K562 (cell line): Measurements from ENCODE around the gene EMX1. TPM values are rescaled to one million over a fixed set of nuclear protein-coding genes. Genes with fewer than 3 reads are reported as not detected.

Experiments used
- ATAC-seq: fragments of 200-7000 bp; cut with Tn5 transposase; 3 replicates; pipeline ENCODE4 v1.9.1; 2020; ENCODE audit warnings: moderate library complexity
- BruUV-seq: library from RNA; stranded (reverse); fragments of 400-500 nt; replicated peaks from 2 replicates; lab custom pipeline; 2021; lab: Mats Ljungman, UMichigan
- CTCF ChIA-PET: fragments of 300-600 bp; formaldehyde crosslinking; extraction: SDS; loops from one replicate; lab custom pipeline; 2021; ENCODE audit warnings: low intra/inter-chr PET ratio; lab: Yijun Ruan, JAX
- POLR2A ChIA-PET: fragments of 300-600, 350-650 bp; sonication (Branson Sonifier 250); formaldehyde crosslinking; extraction: SDS; loops from one replicate; lab custom pipeline; 2021; ENCODE audit warnings: antibody characterized with exemption, inconsistent platforms; lab: Yijun Ruan, JAX
- DNase-seq, 4 experiments: peaks; one replicate each; pipeline versions ENCODE4 v3.0.0 to v3.0.0-alpha.2; 2011 to 2018; ENCODE audit warnings: low spot score in 3 of 4, mixed read lengths in 3 of 4; ENCODE audit errors: extremely low read depth in 1 of 4
- FAIRE-seq: peaks from 2 replicates; lab custom pipeline; 2011; peaks lifted over from hg19 to GRCh38; lab: Jason Lieb, UNC
- H2AFZ ChIP-seq: 2 replicates; pipeline ENCODE4 v1.6.0; 2011; ENCODE audit warnings: low read depth, low read length, control low read depth, inconsistent platforms
- H3K27ac ChIP-seq: fragments of 200-600 bp; 3 replicates; pipeline ENCODE4 v1.8.0; 2011; ENCODE audit warnings: low read depth, mild to moderate bottlenecking, control low read depth, inconsistent platforms, low read length, moderate library complexity, mixed read lengths; ENCODE audit errors: extremely low read depth
- H3K27me3 ChIP-seq, 2 experiments: fragments of 300-600 bp in 1 of 2; 2 replicates in 1 of 2; 3 replicates in 1 of 2; pipeline versions ENCODE4 v1.6.0 to v1.8.0; 2011; ENCODE audit warnings: inconsistent platforms in 2 of 2, low read length in 2 of 2, mild to moderate bottlenecking in 1 of 2, mixed read lengths in 1 of 2, moderate library complexity in 1 of 2; ENCODE audit not compliant: control insufficient read depth in 2 of 2, insufficient read depth in 2 of 2
- H3K36me3 ChIP-seq: fragments of 300-600 bp; 3 replicates; pipeline ENCODE4 v1.8.0; 2011; ENCODE audit warnings: mild to moderate bottlenecking, low read length, inconsistent platforms; ENCODE audit not compliant: control insufficient read depth, insufficient read depth
- H3K4me1 ChIP-seq, 2 experiments: fragments of 200-600 bp in 1 of 2; replicated peaks in 1 of 2; 2 replicates in 1 of 2; 3 replicates in 1 of 2; pipeline versions ENCODE4 v1.5.1 to v1.8.0; 2011; ENCODE audit warnings: inconsistent platforms in 2 of 2, low read length in 2 of 2, mild to moderate bottlenecking in 1 of 2, mixed read lengths in 1 of 2, moderate library complexity in 1 of 2; ENCODE audit not compliant: control insufficient read depth in 2 of 2, insufficient read depth in 2 of 2
- H3K4me2 ChIP-seq: 2 replicates; pipeline ENCODE4 v1.6.1; 2011; ENCODE audit warnings: low read length, control low read depth, inconsistent platforms, mixed read lengths; ENCODE audit not compliant: insufficient read depth
- H3K4me3 ChIP-seq: fragments of 200-600 bp; sonication (generic), shearing (Covaris generic); 2 replicates; pipeline ENCODE4 v1.5.1; 2016; ENCODE audit warnings: control low read depth, inconsistent platforms
- H3K79me2 ChIP-seq: fragments of 200-600 bp; 3 replicates; pipeline ENCODE4 v1.8.0; 2011; ENCODE audit warnings: low read length, inconsistent platforms; ENCODE audit not compliant: control insufficient read depth, insufficient read depth
- H3K9ac ChIP-seq, 2 experiments: 2 replicates each; pipeline versions ENCODE4 v1.6.0 to v1.6.1; 2011; ENCODE audit warnings: low read depth in 2 of 2, low read length in 2 of 2, control low read depth in 1 of 2, inconsistent platforms in 1 of 2, mild to moderate bottlenecking in 1 of 2, mixed read lengths in 1 of 2; ENCODE audit not compliant: insufficient read depth in 1 of 2
- H3K9me1 ChIP-seq: one replicate; pipeline ENCODE4 v1.6.0; 2011; ENCODE audit warnings: inconsistent platforms, mild to moderate bottlenecking, low read length, moderate library complexity; ENCODE audit not compliant: control insufficient read depth, insufficient read depth
- H3K9me3 ChIP-seq: replicated peaks from 2 replicates; pipeline ENCODE4 v1.5.1; 2011; ENCODE audit warnings: low read depth, low read length, inconsistent platforms; ENCODE audit not compliant: control insufficient read depth, insufficient read depth
- H4K20me1 ChIP-seq: replicated peaks from 2 replicates; pipeline ENCODE4 v1.6.1; 2011; ENCODE audit warnings: low read length, inconsistent platforms, mixed read lengths; ENCODE audit not compliant: control insufficient read depth, insufficient read depth
- MECOM ChIP-seq: fragments of 250-450 bp; sonication (Bioruptor Pico); IDR thresholded peaks from 2 replicates; pipeline ENCODE4 v1.8.0; 2022; ENCODE audit warnings: inconsistent platforms
- THAP12 ChIP-seq: fragments of 250-450 bp; sonication (Bioruptor Pico); IDR thresholded peaks from 2 replicates; pipeline ENCODE4 v1.9.0; 2021; ENCODE audit warnings: mild to moderate bottlenecking, inconsistent platforms
- ZNF717 ChIP-seq: fragments of 250-450 bp; sonication (Bioruptor Pico); IDR thresholded peaks from 2 replicates; pipeline ENCODE4 v1.5.0; 2021
- WGBS: fragments of 100-300 bp; shearing (Covaris generic); methylation state at CpG from one replicate; pipeline ENCODE4 v1.1.6; 2016; ENCODE audit warnings: low coverage, mixed read lengths; ENCODE audit not compliant: insufficient coverage; ENCODE audit errors: missing lambda C conversion rate; 5-methylcytosine and 5-hydroxymethylcytosine counted together
- in situ Hi-C: fragments of 300-500 bp; cut with MboI; formaldehyde crosslinking; loops from 4 replicates; pipeline ENCODE4 v1.15.0; 2018; ENCODE audit warnings: inconsistent platforms, mixed read lengths
- intact Hi-C: fragments of 100-400 bp; cut with micrococcal nuclease; formaldehyde crosslinking; loops from 2 replicates; pipeline ENCODE4 v1.14.2; 2022
- polyA plus RNA-seq, 8 experiments: library from polyadenylated mRNA; depleted of rRNA in 4 of 8; stranded (reverse) in 5 of 8; unstranded in 3 of 8; fragments of >200 nt; fragmentation: Nextera tagmentation in 2 of 8; fragmentation: Illumina TruSeq in 1 of 8; extraction: Ambion mirVana in 2 of 8; extraction: Trizol in 1 of 8; gene quantifications; 2 replicates each; pipeline versions ENCODE4 v1.2.1 to v1.2.3, GENCODE V29; 2011 to 2014; ENCODE audit warnings: inconsistent platforms in 1 of 8, missing spikeins in 1 of 8
- total RNA-seq, 7 experiments: library from RNA; depleted of rRNA in 6 of 7; stranded (reverse); fragments of >200 nt in 6 of 7; fragmentation: Illumina TruSeq in 2 of 7; extraction: Trizol in 2 of 7; gene quantifications; 2 replicates each; pipeline versions ENCODE4 v1.2.1 to v1.2.3, GENCODE V29; 2011 to 2021; ENCODE audit warnings: low replicate concordance in 1 of 7

EMX1 gene
- total and polyA plus RNA-seq, 9 of the 15 experiments (the other 6 are each of a cell fraction or from before 2014, with no cell fraction given), result 0.10 to 0.32 (median 0.21) TPM; not detected in 6

DNA sequence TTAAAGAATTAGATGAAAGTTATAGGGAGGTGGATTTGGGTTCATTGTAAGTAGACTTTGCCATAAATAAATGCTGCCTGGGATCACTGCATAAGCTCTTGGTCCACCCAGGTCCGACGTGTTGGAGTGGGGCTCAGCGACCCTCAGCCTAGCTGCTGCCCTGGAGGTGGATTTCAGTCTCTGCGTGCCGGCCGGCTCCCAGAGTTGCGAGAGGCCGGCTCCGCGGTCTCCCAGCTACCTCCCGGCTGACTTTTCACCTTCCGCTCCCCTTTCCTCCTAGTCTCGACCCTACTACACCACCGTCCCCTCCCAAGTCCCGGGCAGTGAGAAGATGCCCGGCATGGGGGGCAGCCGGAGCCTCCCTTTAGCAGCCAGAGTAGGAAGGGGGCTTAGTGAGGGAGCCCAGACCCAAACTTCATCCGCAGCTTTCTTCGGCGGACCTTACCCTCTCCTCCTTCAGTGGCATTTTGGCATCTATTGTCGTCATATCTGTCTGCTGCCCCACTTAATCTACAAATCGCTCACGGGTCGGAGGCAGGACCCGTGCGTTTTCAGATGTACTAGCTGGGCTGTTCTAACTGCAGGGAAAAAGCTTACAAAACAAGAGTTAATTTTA, 8.1 kb downstream of the EMX1 start:
- Histone ChIP-seq H3K4me1 (peaks cover 0 to 18% of the 10 kb centered on the region in 2 experiments; a peak in 2 of 5 replicates), H3K36me3 (no peaks in the 10 kb centered on the region), H3K4me3 (no peak overlapping the region)
- CTCF ChIA-PET, result no interaction called here
- FAIRE-seq, result no peak
- TF ChIP-seq THAP12 (CRISPR knock-in tag) (no peak), ZNF717 (CRISPR knock-in tag) (no peak), MECOM (CRISPR knock-in tag) (no peak)
- TF ChIP-seq, all 486 proteins: peak for 0
- DNase-seq (no peak), ATAC-seq (no peak)
- POLR2A ChIA-PET, result interaction anchor here (1.0 kb wide), 1 partner anchor 19 kb away, joined by 3 read pairs; no protein-coding TSS in a partner anchor
- BruUV-seq, result no TSS peak
- Histone ChIP-seq H3K9me1 (no peaks in the 10 kb centered on the region), H3K4me2 (no peak overlapping the region), H3K9ac (no peak overlapping the region), H2AFZ (no peak overlapping the region), H3K79me2 (no peaks in the 10 kb centered on the region), H4K20me1 (peaks cover 24% of the 10 kb centered on the region), H3K27ac (no peak overlapping the region), H3K27me3 (peaks cover 69 to 89% of the 10 kb centered on the region in 2 experiments), H3K9me3 (no peaks in the 10 kb centered on the region)
- intact Hi-C loops, result no loop called here
- WGBS, result 13% methylated on average over 19 of the region's 26 CpGs
- in situ Hi-C loops, result no loop called here
